ENCODE results near the gene VPS51. TPM values are rescaled to one million over a fixed set of nuclear protein-coding genes. Genes with fewer than 3 reads are reported as not detected.

VPS51 gene
- total and polyA plus RNA-seq, 2 of the 4 experiments (the other 2 are of a cell fraction) = 56.3 to 113 TPM

- in situ Hi-C loops (cut with MboI; ENCODE audit: low sequenced_read_pairs) (no loop called here), dilution Hi-C loops (cut with HindIII; ENCODE audit: low sequenced_read_pairs, unreplicated experiment) (no loop called here), intact Hi-C loops (cut with micrococcal nuclease) (no loop called here)
- Histone ChIP-seq H3K14ac (replicated peaks; ENCODE audit: low read depth, low read length) (no peak overlapping the region), H3K9me1 (ENCODE audit: insufficient read depth, low read length) (no peaks in the 10 kb centered on the region), H3K23ac (ENCODE audit: low read depth, low read length) (no peak overlapping the region), H4K91ac (ENCODE audit: insufficient read depth, low read depth, low read length) (no peak overlapping the region), H3K4me2 (ENCODE audit: low read depth, low read length) (no peak overlapping the region), H3K9ac (ENCODE audit: low read depth, low read length) (no peak overlapping the region), H4K20me1 (ENCODE audit: insufficient read depth, low read length) (no peaks in the 10 kb centered on the region), H3K27ac (ENCODE audit: insufficient read depth, low read length) (no peak overlapping the region), H3K79me1 (ENCODE audit: low read depth in 1 of 2, low read length in 2 of 2) (no peaks in the 10 kb centered on the region), H3K27me3 (ENCODE audit: control insufficient read depth, insufficient read depth, low read length) (0 out of 2 replicates have a peak, but pooled peaks cover 2% of the 10 kb centered on the region), H2AK9ac (replicated peaks; ENCODE audit: low read depth, low read length, poor library complexity) (no peak overlapping the region), H3K4me1 (ENCODE audit: control insufficient read depth, insufficient read depth, low read length) (no peaks in the 10 kb centered on the region), H3K18ac (ENCODE audit: low read depth, low read length) (no peak overlapping the region), H3K4ac (ENCODE audit: low read depth, low read length) (no peak overlapping the region), H2BK5ac (ENCODE audit: low read depth, low read length, poor library complexity, severe bottlenecking) (no peak overlapping the region), H4K5ac (ENCODE audit: low read depth, low read length) (no peak overlapping the region), H4K8ac (ENCODE audit: low read depth in 2 of 2, low read length in 2 of 2) (no peak overlapping the region), H3K56ac (ENCODE audit: extremely low read depth, insufficient read depth, low read length) (no peak overlapping the region), H3K36me3 (ENCODE audit: control insufficient read depth, insufficient read depth, low read length) (no peaks in the 10 kb centered on the region), H2BK15ac (ENCODE audit: low read depth, low read length) (no peak overlapping the region), H3K9me3 (ENCODE audit: control insufficient read depth, insufficient read depth, low read length) (no peaks in the 10 kb centered on the region), H2AFZ (replicated peaks; ENCODE audit: low read length, poor library complexity) (no peak overlapping the region), H3K4me3 (ENCODE audit: insufficient read depth, low read depth, low read length) (no peak overlapping the region), H2BK120ac (ENCODE audit: low read depth, low read length) (no peak overlapping the region), H2AK5ac (ENCODE audit: low read depth, low read length) (no peak overlapping the region), H2BK20ac (ENCODE audit: low read depth, low read length) (no peak overlapping the region)
- POLR2A ChIA-PET (ENCODE audit: unreplicated experiment) = no interaction called here
- no TSS peak for BruUV-seq (replicated peaks)
- CTCF ChIA-PET = no interaction called here
- DNase-seq = no peak
- ATAC-seq (ENCODE audit: low read depth) = no peak
- 83% methylated on average over 2 of the region's 3 CpGs; no CpG with 5 or more reads in 1 of the 2 experiments for WGBS, 2 experiments (ENCODE audit: extremely low coverage in 2 of 2, insufficient read length in 1 of 2)
- TF ChIP-seq MAFK (IDR thresholded peaks at IDR 0.05; ENCODE audit: low read depth, low read length) (no peak), SMC3 (IDR thresholded peaks at IDR 0.05; ENCODE audit: low read depth, low read length) (no peak), CHD1 (IDR thresholded peaks at IDR 0.05; ENCODE audit: low read depth, low read length) (no peak), CEBPB (IDR thresholded peaks at IDR 0.05; ENCODE audit: low read depth, low read length) (no peak), NFE2L2 (IDR thresholded peaks at IDR 0.05; ENCODE audit: low read depth, low read length) (no peak), FOS (IDR thresholded peaks at IDR 0.05; ENCODE audit: low read depth, low read length) (no peak)
- TF ChIP-seq, protein P1, sequence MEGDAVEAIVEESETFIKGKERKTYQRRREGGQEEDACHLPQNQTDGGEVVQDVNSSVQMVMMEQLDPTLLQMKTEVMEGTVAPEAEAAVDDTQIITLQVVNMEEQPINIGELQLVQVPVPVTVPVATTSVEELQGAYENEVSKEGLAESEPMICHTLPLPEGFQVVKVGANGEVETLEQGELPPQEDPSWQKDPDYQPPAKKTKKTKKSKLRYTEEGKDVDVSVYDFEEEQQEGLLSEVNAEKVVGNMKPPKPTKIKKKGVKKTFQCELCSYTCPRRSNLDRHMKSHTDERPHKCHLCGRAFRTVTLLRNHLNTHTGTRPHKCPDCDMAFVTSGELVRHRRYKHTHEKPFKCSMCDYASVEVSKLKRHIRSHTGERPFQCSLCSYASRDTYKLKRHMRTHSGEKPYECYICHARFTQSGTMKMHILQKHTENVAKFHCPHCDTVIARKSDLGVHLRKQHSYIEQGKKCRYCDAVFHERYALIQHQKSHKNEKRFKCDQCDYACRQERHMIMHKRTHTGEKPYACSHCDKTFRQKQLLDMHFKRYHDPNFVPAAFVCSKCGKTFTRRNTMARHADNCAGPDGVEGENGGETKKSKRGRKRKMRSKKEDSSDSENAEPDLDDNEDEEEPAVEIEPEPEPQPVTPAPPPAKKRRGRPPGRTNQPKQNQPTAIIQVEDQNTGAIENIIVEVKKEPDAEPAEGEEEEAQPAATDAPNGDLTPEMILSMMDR (conservative IDR thresholded peaks at IDR 0.05; ENCODE audit: low read depth, low read length) = no peak
- TF ChIP-seq, protein P2, sequence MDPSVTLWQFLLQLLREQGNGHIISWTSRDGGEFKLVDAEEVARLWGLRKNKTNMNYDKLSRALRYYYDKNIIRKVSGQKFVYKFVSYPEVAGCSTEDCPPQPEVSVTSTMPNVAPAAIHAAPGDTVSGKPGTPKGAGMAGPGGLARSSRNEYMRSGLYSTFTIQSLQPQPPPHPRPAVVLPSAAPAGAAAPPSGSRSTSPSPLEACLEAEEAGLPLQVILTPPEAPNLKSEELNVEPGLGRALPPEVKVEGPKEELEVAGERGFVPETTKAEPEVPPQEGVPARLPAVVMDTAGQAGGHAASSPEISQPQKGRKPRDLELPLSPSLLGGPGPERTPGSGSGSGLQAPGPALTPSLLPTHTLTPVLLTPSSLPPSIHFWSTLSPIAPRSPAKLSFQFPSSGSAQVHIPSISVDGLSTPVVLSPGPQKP (IDR thresholded peaks at IDR 0.05; ENCODE audit: borderline replicate concordance, low read depth, low read length) = no peak
Measured at GRCh38 chr11:65156926-65157325, 60.9 kb downstream of the VPS51 start.

Measured in IMR-90 (cell line).